Measurements from ENCODE around the gene GPR141.
"Not testable (repeated sequence)": the region's sequence is repeated elsewhere in the genome, so short reads cannot be mapped to it uniquely, and the experiment has no call there.

Gene GPR141

DNA sequence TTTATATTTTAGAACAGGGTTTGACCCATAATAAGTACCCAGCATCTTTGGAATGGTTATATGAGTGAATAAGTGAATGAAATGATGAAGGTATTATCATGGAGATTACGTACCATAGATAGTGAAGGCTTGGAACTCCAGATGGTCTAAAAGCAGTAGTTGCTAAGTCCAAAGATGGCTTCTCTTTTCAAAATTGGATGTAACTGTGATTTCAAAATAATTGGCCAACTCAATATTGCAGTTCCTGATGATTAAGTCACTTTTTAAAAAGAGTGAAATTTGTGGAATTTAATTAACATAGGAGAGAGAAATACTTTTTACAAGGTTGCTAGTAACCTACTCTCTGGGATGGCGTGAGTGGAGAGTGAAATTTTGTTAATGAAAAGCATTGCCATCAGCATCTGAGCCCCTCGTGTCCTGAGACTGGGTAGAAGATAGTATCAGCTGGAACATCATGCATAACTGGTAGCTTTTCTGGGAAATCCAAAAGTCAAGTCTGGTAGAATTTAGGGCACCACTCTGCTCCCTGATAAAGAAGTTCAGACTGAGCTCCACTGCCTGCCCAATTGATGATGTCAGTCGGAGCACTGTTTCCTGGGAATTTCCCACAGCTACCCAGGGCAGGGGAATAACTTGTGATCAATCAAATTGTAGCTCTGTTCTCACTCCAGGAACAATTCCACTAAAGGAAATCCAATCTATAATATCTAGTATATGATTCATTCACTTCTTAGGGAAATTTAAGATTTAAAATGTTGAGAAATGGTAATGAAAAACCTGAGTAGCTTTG, 3.2 kb downstream of the GPR141 start:
- DNase-seq (ENCODE audit: low read depth in 2 of 2) = no peak

DNA sequence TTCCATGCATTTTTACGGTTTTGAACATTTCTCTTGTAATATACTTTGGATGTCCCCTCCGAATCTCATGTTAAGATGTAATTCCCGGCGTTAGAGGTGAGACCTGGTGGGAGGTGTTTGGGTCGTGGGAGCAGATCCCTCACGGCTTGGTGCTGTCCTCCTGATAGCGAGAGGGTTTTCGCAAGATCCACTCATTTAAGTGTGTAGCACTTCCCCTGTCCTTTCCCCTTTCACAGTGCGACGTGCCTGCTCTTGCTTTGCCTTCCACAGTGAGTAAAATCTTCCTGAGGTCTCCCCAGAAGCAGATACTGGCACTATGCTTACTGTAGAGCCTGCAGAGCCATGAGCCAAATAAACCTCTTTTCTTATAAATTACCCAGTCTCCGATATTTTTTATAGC, 6.6 kb downstream of the GPR141 start:
- DNase-seq (ENCODE audit: low read depth in 2 of 2) = no peak

DNA sequence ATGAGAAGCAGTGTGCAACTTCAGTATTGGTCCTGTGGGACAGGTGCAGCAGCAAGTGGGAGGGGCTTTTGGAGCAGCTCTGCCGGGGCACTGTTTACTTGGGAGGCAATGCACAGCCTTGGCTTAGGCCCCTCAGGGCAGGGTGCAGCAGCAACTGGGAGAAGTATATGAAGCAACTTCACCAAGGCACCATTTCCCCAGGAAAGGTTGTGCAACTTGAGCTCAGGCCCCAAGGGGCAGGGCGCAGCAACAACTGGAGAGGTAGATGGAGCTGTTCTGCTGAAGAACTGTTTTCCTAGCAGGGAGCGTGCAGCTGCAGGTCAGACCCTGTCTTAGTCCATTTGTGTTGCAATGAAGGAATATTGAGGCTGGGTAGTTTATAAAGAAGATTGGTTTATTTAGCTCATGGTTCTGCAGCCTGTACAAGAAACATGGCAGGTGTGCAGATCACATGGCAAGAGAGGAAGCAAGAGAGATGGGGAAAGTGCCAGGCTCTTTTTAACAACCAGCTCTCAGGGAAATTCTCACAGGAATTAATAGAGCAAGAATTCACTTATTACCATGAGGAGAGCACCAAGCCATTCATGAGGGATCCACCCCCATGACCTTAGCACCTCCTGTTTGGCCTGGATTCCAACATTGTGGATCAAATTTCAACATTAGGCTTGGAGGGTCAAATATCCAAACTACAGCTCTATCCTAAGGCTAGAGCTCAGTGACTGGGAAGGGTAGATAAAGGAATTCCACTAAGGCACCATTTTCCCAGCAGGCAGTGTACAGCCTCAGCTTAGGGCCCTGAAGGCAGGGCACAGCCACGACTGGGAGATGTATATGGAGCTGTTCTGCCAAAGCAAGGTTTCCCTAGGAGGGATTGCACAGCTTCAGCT, 10.9 kb downstream of the GPR141 start:
- no peak for DNase-seq (ENCODE audit: low read depth in 2 of 2)

DNA sequence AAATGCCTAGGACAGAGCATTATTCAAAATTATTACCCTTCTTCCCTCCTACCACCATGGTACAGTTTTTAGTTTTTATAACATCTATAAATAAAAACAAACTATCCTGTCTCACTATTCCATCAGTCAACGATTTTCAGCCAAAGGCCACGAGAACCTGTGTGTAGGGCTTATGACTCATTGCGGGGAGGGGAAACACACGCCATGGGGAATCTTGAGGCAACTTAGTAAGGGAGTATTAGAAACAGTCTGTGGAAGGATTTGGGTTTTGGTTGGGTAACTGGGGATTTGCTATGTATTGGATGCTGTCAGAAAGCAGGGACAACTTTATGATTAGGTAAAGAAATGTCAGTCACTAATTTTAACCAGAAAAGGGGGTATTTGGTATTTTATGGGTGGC, 14.7 kb downstream of the GPR141 start:
- DNase-seq (ENCODE audit: low read depth in 2 of 2) = no peak

DNA sequence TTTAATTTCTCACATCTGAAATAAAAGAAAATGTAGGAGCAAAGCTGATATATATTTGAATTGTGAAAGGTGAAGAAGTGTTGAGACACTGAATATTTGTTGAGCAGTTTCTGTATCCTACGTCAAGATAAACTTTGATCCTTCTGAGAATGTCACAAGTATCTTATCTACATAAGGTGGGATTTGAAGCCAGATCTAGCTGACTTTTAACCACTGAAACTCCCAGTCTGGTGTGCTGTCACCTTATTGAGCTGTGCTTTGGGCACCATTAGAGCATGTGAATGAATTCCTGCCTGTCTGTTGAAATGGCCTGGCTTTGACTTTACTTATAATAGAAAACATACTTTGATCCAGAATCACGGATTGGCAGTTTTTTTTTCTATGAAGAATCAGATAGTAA, 15.2 kb downstream of the GPR141 start:
- DNase-seq (ENCODE audit: low read depth in 2 of 2) = no peak

DNA sequence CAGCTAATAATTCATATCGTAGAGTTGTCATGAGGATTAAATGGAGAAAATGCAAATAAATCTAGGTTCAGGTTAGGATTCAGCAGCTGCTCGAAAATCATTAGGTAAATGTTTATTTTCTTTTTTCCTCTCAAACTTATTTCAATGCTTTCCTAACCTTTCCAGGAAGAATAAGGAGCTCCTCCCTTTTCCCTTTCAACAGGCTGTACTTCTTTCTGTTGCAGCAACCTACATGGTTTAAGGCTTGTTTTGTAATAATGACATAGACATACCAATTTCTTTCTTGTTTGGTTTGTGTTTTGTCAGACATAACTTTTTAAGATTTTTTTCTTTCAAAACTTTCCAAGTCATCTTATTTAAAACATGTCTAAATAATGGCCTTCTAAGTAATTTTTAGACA, 18.2 kb downstream of the GPR141 start:
- no peak for DNase-seq (ENCODE audit: low read depth in 2 of 2)

DNA sequence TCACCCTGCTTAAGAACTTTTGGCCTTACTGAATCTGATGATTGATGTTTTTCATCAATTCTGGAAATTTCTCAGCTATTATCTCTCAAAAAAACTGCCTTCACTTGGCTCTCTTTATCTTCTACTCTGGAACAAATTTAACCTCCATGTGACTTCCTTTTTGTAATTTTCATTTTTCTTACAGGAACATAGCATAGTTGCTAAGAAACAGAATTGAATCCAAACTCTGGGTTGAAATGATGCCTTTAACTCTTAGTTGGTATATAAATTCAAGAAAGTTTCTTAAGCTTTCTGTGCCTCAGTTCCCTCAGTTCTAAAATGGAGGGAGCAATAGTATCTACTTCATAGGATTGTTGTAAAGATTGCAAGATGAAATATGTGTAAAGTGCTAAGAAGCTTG, 19.8 kb downstream of the GPR141 start:
- DNase-seq (ENCODE audit: low read depth in 2 of 2) = no peak

DNA sequence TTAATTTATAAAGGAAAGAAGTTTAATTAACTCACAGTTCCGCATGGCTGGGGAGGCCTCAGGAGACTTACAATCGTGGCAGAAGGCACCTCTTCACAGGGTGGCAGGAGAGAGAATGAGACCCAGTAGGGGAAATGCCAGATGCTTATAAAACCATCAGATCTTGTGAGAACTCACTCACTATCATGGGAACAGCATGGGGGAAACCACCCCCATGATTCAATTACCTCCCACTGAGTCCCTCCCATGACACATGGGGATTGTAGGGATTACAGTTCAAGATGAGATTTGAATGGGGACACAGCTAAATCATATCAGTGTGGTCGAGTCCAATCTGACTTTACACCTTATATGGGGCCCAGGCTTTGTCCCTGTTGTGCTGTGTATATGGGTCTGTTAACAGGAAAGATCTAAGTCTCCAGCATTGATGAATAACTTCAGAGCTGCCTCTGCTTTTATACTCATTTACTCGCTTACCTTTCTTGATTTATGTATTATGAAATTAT, 20.8 kb downstream of the GPR141 start:
- not testable (repeated sequence) for DNase-seq (ENCODE audit: low read depth in 2 of 2)

DNA sequence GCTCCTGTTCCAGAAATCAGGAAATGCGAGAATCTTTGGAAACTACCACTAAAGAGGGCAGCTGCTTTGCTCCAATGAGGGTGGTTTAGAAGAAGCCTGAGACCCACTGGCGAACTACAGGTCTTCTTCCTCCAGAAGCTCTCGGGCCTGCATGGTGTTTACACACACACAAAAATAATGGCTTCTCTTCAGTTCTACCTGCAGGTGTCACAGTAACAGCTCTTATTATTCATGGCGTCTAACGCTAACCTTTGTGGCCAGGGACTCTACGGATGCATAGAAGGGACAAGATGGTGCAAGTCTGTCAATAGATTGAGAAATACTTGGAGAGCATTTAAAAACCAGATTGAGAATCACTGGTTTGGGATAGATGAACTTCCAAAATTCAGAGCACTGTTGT, 22.4 kb downstream of the GPR141 start:
- DNase-seq (ENCODE audit: low read depth in 2 of 2) = no peak

DNA sequence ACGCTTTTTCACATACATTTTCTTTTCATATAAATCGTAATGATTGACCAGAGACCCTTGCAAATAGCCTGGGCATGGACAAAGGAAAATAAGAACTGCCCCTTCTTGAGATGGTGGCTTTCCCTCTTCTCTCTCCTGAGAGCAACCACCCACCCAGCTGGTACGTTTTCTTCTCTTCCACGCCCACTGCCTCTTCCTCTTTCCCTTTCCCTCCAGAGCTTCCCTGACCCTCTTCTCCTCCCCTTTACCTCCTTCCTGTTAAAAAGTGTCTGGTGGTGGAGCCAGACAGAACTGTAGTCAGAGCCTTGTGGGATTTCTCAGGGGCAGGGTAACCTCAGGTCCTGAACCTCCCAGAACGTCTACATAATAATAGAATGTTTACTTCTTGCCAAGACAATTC, 23.2 kb downstream of the GPR141 start:
- no peak for DNase-seq (ENCODE audit: low read depth in 2 of 2)

DNA sequence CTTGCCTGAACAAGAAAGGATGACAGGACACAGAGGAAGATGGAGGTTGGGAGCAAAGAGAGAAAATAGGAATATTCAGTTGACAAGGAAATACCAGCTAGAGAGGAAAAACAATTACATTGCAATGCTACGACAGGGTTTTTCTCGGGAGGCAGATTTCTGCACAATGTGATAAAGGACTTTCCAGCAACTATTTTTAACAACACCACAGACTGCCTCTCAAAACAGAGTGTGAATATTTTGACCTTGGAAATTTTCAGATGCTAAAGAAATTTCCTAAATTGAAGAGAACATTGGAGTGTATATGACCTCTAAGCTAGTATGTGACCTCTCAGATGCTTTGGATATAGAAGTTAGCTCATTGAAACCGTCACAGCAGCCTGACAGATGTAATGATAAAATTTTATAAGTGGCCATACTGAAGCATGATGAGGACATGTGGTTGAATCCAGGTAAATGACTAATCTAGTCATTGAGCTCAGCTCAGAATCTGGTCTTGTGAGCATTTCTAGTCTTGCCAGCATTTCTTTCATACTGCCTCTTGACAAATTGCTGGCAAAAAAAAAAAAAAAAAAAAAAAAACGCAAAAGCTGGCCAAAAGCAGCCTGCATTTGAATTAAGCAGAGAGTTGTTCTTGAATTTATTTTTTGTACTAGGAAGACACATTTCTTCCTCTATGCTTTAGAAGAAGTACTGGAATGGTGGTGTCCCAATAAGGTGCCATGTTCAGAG, 24.4 kb downstream of the GPR141 start:
- DNase-seq (ENCODE audit: low read depth in 2 of 2) = no peak

DNA sequence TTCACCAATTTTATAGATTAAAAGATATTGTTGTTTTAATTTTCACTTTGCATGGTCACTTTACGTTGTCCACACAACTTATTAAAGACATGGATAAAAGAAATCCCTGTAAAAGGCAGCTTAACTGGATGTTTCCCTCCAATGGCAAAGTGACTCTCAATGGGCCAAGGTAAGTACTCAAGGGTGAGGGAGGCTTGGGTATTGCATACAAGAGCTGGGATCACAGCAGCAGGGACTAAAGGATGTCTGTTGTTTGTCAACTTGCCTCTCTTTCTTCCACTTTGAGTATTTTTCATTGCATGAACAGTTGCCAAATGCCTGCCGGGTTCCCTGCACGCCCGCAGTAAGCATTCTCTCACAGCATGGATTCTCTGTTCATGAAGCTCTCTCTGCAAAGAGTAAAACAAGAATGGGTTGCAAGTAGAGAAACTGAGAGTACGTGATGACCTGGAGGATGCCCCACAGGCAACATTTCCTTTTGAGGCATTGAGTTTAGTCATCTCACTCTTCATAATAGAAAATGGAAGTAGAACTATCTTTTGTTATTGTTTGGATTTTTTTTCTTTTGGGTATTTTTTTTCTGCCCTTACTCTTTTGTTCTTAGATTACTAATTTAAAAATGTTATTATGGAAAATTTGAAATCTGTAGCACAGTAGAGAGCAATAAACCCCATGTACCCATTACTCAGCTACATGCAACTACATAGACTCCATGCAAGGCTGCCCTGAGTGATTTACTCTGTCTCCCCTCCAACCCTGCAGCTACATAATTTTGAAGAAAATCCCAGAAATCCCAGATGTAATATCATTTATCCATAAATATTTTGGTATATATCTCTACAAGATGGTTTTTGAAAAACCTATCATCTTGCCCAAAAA, 26.3 kb downstream of the GPR141 start:
- no peak for DNase-seq (ENCODE audit: low read depth in 2 of 2)

DNA sequence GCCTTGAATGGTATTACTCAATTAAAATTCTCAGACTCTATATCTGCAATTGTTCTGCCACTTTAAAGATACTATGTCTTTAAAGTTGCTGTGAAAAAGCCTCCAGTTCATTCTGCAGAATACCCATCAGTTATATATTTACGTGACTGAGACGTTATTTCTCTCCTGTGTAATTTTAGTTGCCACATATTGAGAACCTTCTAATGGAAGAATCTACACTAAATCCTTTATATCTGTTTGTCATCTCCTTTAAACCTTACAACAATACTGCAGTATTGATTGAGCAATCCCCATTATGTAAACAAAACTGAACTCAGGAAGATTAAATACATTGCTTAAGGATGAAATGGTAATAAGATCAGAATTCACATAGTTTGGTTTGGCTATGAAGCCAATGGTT, 30.0 kb downstream of the GPR141 start:
- DNase-seq (ENCODE audit: low read depth in 2 of 2) = no peak

DNA sequence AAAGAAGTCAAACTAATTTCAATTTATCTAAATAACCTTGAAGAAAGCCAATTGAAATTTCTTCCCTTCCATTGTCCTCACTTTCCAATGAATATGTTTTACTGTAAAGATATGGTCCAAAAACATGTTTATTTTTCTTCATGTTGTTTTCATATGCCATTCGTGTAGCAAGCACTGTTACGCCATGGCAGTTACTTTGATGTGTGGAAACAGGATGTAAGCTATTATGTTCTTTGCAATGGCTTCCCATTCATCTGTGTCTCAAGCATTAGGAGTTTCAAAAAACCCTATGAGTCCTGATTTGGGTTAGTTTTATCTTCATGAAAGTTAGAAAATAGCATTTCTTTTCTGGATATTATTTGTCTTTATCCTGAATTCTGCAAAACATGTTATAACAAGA, 31.0 kb downstream of the GPR141 start:
- DNase-seq (ENCODE audit: low read depth in 2 of 2) = no peak

DNA sequence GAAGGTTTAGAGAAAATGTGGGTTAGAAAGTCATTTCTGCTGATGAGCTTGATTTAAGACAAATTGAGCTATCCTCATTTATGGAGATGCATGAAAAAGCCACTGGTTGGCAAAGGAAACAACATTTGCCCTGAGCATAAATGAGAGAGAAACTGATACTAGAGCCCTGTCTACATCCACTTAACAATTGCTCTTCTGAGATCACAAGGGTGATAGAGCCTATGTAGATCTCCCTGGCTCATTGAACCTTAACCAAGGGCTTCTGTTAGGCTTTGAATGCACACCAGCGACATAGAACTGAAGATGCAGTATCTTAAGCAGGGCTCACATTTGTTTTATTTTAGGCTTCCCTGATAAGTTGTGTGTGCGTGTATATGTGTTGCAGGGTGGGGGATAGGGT, 35.0 kb downstream of the GPR141 start:
- DNase-seq (ENCODE audit: low read depth in 2 of 2) = no peak

DNA sequence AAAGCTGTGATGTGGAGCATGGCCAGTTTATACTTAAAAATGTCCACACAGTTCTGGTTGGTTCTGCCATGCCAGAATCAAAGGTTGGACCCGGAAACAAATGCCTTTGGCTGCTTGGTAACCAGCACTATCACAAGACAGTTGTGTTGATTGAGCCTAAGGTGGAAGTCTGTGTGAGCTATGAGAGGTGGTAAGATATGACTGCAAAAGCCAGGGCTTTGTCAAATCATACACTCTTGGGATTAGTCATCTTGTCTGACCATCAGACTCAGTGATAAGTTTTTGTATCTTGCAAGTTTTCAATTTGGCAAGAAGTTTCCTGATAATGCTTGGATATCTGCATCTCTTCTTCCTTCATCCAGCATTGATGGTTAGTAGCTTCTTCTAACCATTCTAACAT, 35.5 kb downstream of the GPR141 start:
- no peak for DNase-seq (ENCODE audit: low read depth in 2 of 2)

DNA sequence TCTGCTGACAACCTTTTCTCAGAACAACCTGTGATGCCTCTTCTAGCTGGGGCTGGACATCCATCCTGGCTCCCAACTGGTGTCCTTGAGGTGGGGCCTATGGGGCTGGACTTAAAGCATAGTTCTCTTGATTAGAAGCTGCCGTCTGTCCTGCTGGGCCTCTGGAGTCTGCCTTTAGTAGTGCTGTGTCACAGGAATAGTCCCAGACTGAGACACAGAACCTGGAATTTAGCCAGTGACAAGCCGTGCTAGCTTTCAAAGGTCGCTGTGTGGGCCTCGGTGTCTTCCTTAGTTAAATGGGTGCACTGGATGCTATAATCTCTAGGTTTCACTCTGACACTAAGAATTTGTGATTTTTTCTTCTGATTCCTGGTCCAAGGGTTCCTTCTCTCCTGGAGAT, 41.2 kb downstream of the GPR141 start:
- no peak for DNase-seq (ENCODE audit: low read depth in 2 of 2)

DNA sequence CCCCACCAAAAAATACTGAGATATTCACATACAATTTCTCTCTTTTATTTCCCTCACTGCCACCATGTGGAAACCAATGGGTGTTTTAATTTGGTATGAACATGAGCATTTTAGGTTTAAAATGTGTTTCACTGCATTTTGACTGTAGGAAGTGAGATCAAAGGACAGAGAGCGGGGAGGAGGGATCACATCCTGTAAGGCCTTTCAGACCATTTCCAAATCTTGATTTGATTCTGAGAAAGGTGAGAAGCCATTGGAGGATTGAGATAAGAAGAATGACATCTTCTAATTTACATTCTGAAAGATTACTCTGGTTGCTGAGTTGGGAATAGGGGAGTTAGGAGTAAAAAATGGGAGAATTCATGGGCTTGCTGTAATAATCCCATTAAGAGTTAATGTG, 42.5 kb downstream of the GPR141 start:
- DNase-seq (ENCODE audit: low read depth in 2 of 2) = no peak

DNA sequence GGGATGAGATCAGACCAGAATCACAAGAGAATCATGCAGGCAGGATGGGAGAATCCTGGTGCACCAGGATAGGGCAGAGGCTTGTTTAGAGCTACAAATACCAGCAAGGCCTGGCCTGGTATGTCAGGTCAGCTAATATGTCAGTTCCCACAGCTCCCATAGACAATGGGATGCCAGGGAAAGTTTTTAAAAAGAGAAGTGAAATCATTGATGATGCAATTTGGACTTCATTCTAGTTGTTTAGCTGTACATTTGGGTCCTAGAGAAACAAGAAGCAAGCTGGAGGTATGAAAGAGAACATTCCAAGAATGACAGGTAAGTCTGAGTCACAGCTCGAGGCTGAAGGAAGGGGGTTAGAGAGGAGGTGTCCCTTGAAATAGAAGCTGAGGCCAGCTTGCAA, 45.2 kb downstream of the GPR141 start:
- no peak for DNase-seq (ENCODE audit: low read depth in 2 of 2)

DNA sequence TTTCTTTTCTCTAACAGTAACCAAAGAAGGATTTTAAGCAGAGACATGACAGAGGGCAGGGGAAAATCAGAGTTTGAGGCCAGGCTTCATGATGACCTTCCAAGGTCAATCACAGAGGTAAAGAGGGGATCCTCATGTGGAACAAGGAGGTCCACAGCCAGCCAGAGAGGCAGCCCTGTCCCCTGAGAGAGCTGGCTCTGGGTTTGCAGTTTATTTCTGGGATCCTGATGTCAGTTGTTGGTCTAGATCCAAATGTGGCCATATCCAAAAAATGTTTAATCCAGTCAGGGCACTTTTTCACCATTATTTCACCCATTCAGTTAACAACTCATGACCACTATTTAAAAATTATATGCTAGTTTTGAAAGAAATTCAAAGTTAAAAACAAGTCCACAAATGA, 45.6 kb downstream of the GPR141 start:
- no peak for DNase-seq (ENCODE audit: low read depth in 2 of 2)

DNA sequence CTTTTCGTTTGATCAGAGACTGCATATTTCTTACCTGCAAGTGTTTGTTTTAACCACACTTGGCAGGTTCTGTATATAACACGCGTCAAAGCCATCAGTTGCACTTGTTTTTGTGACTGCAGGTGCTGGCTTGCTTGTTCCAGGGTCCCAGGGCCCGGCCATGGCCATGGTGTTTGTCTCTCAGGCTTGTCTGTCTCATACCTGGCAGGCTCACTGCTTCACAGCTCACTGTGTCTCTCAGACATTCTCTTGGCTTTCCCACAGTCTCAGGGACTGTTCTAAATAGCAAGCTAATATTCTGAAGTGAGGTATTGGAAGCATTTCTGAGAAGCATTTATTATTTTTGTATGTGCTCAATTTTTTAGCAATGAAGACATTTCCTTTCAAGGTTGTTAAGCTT, 46.9 kb downstream of the GPR141 start:
- DNase-seq (ENCODE audit: low read depth in 2 of 2) = no peak
